Lower leg skin (tissue), 4 donors: ENCODE results near the gene APH1A. TPM values are rescaled to one million over a fixed set of nuclear protein-coding genes. Genes with fewer than 3 reads are reported as not detected.

Experiments
- DNase-seq, 2 donors: peaks; one replicate each; pipeline ENCODE4 v3.0.0-alpha.2; 2019; ENCODE audit warnings: low spot score in 2 of 2
- H3K4me3 ChIP-seq: fragments of 200-600 bp; sonication (generic); 2 replicates; pipeline ENCODE4 v1.5.1; 2017; ENCODE audit warnings: mild to moderate bottlenecking, low read depth; ENCODE audit not compliant: poor library complexity, severe bottlenecking
- POLR2A ChIP-seq, 2 donors: fragments of 450-650 bp; IDR thresholded peaks; one replicate each; pipeline ENCODE4 v1.6.1; 2016 to 2017; ENCODE audit warnings: antibody characterized with exemption in 2 of 2, mild to moderate bottlenecking in 1 of 2, moderate library complexity in 1 of 2
- WGBS, 2 donors: methylation state at CpG; one replicate each; pipeline ENCODE4 v1.1.5; 2018; 5-methylcytosine and 5-hydroxymethylcytosine counted together
- intact Hi-C: fragments of 100-400 bp; cut with DNase I; formaldehyde crosslinking; loops from one replicate; pipeline ENCODE4 v1.15.0; 2023; ENCODE audit warnings: low total_unique reads
- total RNA-seq, 4 donors: library from RNA; depleted of rRNA; stranded (reverse); fragments of >200 nt; gene quantifications; one replicate each; pipeline ENCODE4 v1.1.0, GENCODE V29; 2016
- TF ChIP-seq, protein P1 (sequence below), 3 donors: fragments of 450-650 bp; IDR thresholded peaks; one replicate each; pipeline ENCODE4 v1.5.1; 2016; ENCODE audit warnings: antibody characterized with exemption in 3 of 3, mild to moderate bottlenecking in 3 of 3, moderate library complexity in 2 of 3

Gene APH1A
- total RNA-seq, 4 donors from 2014 or later = 113 to 139 (median 126) TPM

DNA sequence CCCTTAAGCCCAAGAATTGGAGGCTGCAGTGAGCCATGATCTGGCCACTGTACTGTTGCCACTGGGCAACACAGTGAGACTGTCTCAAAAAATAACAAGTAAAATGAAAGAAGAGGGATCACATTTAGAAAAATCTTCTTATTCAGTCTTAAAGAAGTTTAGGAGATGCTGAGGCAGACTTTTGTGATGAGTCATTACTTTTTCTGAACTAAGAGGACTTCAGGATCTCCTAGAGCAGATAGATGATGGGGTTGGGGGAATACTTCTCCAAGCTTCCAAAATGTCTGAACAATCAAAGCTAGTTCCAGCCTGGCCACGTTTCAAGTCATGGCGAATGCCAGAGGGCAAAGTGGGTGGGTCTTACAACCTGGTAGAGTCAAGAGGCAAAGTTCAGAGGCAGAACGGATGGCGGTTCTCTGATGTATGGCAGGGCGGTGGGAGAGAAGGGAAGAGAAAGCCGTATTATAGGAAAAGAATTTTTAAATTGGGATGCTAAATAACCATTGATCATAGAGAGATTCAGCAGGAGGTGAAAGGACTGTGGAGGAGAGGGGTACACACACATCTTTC lies 11.4 kb upstream of the APH1A start:
- TF ChIP-seq, protein P1, sequence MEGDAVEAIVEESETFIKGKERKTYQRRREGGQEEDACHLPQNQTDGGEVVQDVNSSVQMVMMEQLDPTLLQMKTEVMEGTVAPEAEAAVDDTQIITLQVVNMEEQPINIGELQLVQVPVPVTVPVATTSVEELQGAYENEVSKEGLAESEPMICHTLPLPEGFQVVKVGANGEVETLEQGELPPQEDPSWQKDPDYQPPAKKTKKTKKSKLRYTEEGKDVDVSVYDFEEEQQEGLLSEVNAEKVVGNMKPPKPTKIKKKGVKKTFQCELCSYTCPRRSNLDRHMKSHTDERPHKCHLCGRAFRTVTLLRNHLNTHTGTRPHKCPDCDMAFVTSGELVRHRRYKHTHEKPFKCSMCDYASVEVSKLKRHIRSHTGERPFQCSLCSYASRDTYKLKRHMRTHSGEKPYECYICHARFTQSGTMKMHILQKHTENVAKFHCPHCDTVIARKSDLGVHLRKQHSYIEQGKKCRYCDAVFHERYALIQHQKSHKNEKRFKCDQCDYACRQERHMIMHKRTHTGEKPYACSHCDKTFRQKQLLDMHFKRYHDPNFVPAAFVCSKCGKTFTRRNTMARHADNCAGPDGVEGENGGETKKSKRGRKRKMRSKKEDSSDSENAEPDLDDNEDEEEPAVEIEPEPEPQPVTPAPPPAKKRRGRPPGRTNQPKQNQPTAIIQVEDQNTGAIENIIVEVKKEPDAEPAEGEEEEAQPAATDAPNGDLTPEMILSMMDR (IDR thresholded peaks at IDR 0.05) = no peak
- TF ChIP-seq POLR2A (IDR thresholded peaks at IDR 0.05) = no peak
- intact Hi-C loops = no loop called here
- no peak overlapping the region for H3K4me3 ChIP-seq
- WGBS, 2 donors = 51 to 53% methylated on average over 6 of the region's 6 CpGs
- DNase-seq = no peak

DNA sequence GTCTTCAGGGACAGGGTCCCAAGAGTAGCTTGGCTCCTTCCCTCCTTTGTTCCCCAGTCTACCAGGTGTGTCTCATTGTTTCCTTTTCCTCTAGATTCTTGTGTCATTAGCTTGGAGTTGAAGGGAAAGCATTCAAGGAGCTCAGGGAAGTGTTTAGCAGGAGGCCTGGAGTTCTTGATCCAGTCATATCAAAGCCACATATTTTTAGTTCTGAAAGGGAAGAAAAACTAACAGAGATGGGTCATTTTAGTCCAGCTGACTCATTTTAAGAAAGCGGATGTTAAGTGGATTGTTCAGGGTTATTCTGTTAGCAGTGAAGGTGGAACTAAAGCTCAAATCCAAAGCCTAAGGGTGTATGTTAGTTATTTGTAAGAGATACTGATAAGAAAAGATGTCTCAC lies 4.5 kb upstream of the APH1A start:
- DNase-seq = no peak
- TF ChIP-seq, protein P1 (IDR thresholded peaks at IDR 0.05) = no peak
- no peak for TF ChIP-seq POLR2A (IDR thresholded peaks at IDR 0.05)
- intact Hi-C loops = no loop called here
- H3K4me3 ChIP-seq = no peak overlapping the region
- WGBS, 2 donors = 71 to 79% methylated on average over 1 of the region's 1 CpG

DNA sequence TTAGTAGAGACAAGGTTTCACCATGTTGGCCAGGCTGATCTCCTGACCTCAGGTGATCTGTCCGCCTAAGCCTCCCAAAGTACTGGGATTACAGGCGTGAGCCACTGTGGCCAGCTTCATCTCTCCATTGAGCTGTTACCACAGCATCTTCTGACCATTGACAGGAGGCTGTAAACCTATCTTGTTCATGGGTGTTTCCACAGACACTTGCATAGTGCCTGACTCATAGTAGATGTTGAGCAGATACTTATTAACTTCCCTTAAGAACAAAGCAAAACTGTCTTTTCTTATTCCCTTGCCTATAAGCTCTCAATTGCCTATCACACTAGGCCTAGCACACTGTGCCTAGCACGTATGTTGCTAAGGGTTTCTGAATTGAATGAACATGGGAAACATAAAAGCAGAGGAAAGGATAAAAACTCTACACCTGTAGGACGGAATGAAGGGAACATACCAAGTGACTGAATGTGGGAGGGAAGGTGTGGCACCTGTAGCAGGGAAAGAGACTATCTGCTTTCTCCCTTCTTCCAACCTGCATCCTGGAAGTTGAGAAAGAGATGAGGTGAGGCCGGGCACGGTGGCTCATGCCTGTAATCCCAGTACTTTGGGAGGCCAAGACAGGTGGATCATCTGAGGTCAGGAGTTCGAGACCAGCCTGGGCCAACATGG lies 2.6 kb upstream of the APH1A start:
- WGBS, 2 donors = 86 to 91% methylated on average over 7 of the region's 7 CpGs
- no peak overlapping the region for H3K4me3 ChIP-seq
- intact Hi-C loops = no loop called here
- TF ChIP-seq, protein P1 (IDR thresholded peaks at IDR 0.05) = no peak
- no peak for DNase-seq

DNA sequence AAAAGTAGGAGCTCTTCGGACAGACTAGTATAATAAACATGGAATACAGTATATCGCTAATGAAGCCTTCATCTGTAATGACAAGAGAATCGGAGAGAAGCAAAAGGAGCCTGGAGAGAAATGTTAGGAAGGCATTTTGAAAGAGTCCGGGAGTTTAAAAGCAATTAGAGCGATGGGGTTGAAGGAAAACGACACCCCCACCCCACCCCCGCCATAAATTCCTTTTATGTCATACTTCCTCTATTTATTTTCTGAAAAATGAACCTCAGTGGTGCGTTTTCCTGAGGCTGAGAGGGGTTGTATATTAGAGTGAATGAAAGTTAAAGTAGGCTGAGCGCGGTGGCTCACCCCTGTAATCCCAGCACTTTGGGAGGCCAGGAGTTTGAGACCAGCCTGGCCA lies 635 bp upstream of the APH1A start:
- intact Hi-C loops = no loop called here
- 30 to 31% methylated on average over 10 of the region's 10 CpGs for WGBS, 2 donors
- TF ChIP-seq, protein P1 (IDR thresholded peaks at IDR 0.05) = no peak
- TF ChIP-seq POLR2A (IDR thresholded peaks at IDR 0.05) = no peak
- no peak for DNase-seq
- H3K4me3 ChIP-seq = no peak overlapping the region

DNA sequence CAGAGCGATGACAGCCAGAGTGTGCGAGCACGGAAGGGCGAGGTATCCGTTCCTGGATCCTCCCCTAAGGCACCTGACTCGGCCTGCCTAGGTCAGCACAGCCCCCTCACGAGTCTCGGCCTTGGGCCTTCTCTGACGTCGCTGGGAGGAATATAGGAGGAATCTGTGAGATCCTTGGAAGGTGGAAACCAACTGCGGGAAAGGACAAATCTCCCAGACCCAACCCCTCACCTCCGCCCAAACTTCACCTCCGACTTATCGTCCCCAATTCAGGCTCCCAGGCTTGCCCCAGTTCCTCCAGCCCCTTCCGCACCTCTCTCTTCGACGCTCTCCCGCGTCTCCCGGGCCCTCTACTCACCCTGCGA lies 494 bp downstream of the APH1A start:
- DNase-seq = peak in 1 of 2 donors; percentile 88

More for the DNA sequence above, 494 bp downstream of the APH1A start:
- WGBS, 2 donors = 0 to 1% methylated on average over 21 of the region's 21 CpGs
- H3K4me3 ChIP-seq = peak overlapping the region; percentile 99
- intact Hi-C loops = no loop called here
- TF ChIP-seq, protein P1 (IDR thresholded peaks at IDR 0.05) = no peak
- no peak for TF ChIP-seq POLR2A (IDR thresholded peaks at IDR 0.05)
